AML-193 (cell line): ENCODE data around the gene TESK2.
"Not testable (repeated sequence)": the region's sequence is repeated elsewhere in the genome, so short reads cannot be mapped to it uniquely, and the experiment has no call there.

Experiments used
- DNase-seq, 2 experiments: peaks; one replicate each; lab custom pipeline; 2025; lab: John Stamatoyannopoulos, UW

The TESK2 gene

GRCh38 chr1:45375104-45376090 lies 115.6 kb downstream of the TESK2 start:
- DNase-seq, result no peak

DNA sequence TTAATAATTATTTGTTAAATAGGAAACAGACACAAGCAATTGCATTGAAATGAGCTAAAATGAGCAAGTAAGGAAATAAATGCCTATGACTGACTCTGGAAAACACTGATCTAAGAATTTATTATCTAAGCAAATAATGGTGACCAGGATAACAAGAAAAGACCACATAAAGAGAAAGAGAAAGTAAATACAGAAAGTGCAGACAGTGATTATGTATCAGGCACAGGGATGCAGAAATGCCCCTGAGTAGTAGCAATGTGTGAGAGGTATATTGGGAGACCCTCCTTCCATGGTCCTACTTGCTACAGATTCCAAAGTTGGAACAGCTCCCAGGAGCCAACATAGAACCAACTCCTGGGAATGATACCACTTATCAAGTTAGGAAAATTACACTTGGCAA lies 117.4 kb downstream of the TESK2 start:
- no peak for DNase-seq

GRCh38 chr1:45370575-45370974 lies 120.4 kb downstream of the TESK2 start:
- DNase-seq, result no peak

DNA sequence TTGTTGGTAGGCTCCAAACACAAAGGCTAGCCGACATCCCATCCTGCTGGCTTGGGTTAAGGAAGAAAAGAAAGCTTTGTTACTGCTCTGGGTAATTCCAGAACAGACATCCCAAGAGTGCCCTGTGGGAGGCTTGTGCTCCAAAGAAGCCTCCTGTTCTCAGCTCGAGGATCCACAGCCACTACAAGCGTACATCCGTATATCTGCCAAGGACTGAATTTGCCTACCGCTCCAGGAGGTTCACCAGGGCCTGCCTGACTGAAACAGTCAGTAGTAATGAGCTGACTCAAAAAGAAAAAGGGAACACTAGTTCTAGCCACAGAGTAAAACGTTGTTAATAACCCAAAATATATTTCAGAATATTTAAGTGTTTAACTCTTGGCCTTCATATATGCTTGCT lies 125.9 kb downstream of the TESK2 start:
- DNase-seq, result no peak

DNA sequence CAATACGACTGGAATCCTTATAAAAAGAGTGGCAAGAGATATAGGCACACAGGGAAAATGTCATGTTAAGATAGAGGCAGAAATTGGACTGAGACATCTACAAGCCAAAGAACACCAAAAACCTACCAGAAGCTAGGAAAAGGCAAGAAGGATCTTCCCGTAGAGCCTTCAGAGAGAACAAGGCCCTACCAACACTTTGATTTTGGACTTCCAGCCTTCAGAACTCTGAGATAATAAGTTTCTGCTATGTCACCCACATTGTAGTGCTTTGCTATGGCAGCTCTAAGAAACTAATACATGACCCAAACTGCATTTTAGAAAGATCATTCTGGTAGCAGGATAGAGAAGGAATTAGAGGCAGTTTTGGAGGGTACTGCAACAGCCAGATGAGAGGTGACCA lies 126.7 kb downstream of the TESK2 start:
- DNase-seq, result no peak

GRCh38 chr1:45360981-45361380 lies 130.0 kb downstream of the TESK2 start:
- not testable (repeated sequence) for DNase-seq

- peak; percentile 60 to 66 for DNase-seq
Observed at GRCh38 chr1:45359882-45360513, 131.0 kb downstream of the TESK2 start.

- DNase-seq, result no peak
Observed at GRCh38 chr1:45356186-45356585, 134.8 kb downstream of the TESK2 start.

DNA sequence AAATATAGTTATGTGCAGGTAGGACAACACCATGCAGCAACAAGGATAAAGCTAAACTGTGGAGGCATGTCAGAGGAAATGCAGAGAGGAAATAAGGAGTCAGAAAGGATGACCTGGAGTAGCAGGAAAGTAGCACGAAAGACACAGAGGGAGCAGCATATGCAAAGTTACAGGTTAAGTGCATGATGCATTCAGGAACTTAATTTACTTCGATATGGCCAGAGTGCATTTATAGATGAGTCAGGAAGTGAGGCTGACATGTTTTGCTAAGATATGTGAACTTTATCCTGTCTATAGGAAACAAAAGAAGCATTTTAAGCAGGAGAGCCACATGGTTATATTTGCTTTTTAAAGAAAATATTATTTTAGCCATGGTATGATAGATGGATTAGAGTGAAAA lies 135.3 kb downstream of the TESK2 start:
- DNase-seq, result no peak

GRCh38 chr1:45354838-45355237 lies 136.1 kb downstream of the TESK2 start:
- DNase-seq, result no peak

GRCh38 chr1:45353685-45354084 lies 137.3 kb downstream of the TESK2 start:
- no peak for DNase-seq

DNA sequence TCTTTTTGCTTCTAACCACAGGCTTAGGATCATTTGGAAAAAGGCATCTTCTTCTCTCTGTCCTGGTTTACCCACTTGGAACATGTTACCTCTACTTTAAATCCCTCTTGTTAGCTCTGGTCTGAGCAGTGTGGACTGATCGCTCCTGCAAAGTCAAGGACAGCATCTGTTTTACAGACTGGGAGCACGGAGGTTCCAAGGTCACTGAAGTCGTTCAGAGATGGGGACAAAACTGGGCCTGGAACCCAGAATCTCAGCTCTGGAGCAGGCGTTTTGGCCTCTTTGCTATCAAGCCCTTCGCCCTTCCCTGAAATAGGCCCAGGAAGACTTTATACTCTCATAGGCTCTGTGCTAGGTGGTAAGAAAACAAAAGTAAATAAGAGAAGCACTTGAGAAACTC lies 139.5 kb downstream of the TESK2 start:
- DNase-seq, result no peak

- DNase-seq, result no peak
Observed at GRCh38 chr1:45348966-45349677, 141.8 kb downstream of the TESK2 start.

DNA sequence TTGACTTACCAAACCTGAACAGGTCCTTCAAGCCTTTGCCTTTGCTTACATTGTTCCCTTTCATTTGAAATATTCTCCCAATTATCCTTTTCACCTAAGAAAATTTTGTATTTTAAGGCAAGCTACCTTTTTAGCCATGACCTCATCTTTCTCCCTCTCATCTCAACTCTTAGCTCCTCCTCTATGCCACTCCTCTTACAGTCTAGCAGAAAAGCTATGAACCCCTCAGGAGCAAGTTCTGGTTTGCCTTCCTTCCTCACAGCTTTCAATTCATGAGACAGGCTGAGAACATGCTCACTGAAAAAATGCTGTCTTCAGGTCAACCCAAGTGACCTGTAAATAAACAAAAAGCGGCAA lies 142.4 kb downstream of the TESK2 start:
- no peak for DNase-seq

- DNase-seq, result no peak
Observed at GRCh38 chr1:45348020-45348419, 142.9 kb downstream of the TESK2 start.

DNA sequence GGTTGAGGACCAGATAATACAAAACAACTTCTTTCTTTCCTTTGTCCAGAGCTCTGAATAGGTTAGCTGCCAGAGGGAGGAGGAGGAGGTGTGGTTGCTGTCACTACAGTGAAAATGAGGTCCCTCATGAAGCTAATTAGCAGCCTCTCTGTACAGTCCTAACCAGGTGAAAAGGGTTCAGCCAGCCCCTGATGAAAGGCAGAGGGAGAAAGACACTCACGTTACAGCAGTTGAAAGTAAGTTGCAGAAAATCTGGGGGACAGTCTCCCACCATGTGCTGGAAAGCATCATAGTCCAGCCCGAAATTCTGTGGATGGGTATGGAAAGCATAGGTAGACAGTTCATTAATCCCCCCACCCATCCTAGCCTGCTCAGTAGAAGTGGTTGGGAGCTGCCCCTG lies 144.5 kb downstream of the TESK2 start:
- no peak for DNase-seq

GRCh38 chr1:45345014-45345413 lies 145.9 kb downstream of the TESK2 start:
- no peak for DNase-seq

DNA sequence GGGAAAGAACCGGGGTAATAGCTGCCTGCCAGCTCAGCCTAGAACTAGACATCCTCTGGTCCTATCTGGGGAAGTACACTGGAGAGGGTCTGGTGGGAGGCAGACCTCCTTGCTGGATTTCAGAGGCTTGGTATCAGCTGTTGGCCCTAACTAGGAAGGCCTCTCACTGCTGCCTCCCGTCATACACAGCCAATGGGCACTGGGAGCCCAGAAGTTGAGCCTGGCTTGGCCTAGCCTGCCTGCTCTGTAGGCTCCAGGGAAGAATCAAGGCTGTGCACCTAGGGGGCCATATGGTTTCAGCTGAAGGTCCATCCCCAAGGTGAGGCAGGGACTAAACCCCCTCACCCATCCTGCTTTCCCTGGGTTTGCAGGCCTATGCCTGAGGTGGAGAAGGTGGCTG lies 146.5 kb downstream of the TESK2 start:
- no peak for DNase-seq

DNA sequence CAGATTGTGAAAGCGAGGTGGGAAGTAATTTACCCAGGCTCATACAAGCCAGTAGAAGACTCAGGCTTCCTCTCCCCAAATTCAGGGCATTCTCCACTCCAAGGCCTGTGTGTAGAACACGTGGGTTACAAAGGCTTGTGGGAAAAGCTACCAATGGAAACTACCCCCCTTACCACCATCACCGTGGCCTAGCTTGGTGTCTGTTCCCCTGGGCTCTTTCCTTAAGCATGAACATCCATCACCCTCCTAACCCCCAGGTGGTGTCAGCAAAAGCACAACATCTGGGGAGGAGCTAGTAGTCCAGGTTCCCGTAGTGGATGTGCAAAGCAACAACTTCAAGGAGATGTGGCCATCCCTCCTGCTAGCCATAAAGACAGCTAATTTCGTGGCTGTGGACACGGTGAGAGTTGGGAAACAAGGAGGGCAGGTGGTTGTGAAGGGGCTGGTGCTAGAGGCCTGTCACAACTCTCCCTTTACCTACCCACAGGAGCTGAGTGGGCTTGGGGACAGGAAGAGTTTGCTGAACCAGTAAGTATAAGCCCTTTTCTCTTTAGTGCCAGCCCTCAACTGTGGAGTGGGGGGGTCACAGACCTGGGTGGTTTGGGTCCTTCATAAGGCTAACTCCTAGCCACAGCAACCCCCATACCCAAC lies 150.0 kb downstream of the TESK2 start:
- DNase-seq, result peak in 1 of 2 experiments; percentile 30

DNA sequence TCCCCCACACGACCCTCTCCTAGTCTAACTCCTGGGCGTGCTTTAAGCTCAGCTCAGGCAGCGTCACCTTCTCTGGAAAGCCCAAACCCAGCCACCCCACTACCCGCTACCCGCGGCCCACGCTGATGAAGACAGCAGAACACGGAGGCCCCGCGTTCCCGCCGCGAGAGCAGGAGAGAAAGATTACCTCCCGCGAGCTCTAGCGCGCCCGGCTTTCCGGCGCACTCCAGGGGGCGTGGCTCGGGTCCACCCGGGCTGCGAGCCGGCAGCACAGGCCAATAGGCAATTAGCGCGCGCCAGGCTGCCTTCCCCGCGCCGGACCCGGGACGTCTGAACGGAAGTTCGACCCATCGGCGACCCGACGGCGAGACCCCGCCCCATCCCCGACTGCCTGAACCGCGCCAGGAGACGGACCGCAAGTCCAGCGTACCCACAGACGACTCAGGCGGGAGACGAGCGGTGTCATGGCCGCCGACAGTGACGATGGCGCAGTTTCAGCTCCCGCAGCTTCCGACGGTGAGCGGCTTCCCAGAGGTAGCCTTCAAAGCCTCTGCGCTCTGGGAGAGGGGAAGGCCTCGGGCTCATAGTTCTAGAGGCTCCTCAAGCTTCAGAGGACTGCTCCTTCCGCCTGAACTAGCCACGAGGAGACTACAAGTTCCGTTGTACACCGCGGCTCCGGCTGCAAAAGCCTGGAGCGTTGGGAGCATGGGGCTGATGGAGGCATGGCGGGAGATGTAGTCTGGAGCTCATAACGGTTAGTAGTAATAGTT lies 151.0 kb downstream of the TESK2 start, which contains the start of the genes MUTYH and TOE1:
Gene MUTYH (minus strand): TSS at position 652 of the 770 bp plus-strand sequence. CDS start 5,935 bp downstream, outside the sequence.
Gene TOE1 (plus strand): TSS at position 382 of the 770 bp plus-strand sequence. CDS start 83 bp downstream, at position 465.
- peak; percentile 88 to 92 for DNase-seq
